Activated CD8-positive, alpha-beta memory T cell treated with anti-CD3 and anti-CD28 coated beads, Interleukin-2, amount 50 U/mL, for 1 hour (primary cell): ENCODE results near the gene KATNAL1.
"Not testable (repeated sequence)": the region's sequence is repeated elsewhere in the genome, so short reads cannot be mapped to it uniquely, and the experiment has no call there.

Experiments
- DNase-seq: peaks from one replicate; pipeline ENCODE4 v3.0.0-alpha.2; 2020; ENCODE audit errors: extremely low read depth

The KATNAL1 gene

GRCh38 chr13:30211745-30212144 is 95.6 kb downstream of the KATNAL1 start:
- DNase-seq, result no peak

DNA sequence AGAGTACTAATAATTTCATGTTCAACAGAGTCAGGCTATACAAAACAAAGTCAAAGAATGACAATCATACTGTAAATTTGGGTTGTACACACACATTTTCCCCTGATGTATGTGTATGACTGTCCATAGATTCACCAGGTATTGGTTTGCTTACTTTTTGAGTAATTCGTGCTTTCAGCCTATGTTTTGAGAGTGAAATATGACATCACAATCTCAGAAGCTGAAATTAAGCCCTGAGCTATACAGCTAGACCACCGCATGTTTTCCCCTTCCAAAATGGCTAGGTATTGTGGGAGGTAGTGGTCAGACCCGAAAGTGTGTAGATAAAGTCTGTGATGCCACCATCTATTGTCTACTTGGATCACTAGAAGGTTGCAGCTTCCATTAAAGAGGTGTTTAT is 102.8 kb downstream of the KATNAL1 start:
- no peak for DNase-seq

- no peak for DNase-seq
Observed at GRCh38 chr13:30196025-30196424, 111.3 kb downstream of the KATNAL1 start.

- no peak for DNase-seq
Observed at GRCh38 chr13:30194906-30195305, 112.4 kb downstream of the KATNAL1 start.

DNA sequence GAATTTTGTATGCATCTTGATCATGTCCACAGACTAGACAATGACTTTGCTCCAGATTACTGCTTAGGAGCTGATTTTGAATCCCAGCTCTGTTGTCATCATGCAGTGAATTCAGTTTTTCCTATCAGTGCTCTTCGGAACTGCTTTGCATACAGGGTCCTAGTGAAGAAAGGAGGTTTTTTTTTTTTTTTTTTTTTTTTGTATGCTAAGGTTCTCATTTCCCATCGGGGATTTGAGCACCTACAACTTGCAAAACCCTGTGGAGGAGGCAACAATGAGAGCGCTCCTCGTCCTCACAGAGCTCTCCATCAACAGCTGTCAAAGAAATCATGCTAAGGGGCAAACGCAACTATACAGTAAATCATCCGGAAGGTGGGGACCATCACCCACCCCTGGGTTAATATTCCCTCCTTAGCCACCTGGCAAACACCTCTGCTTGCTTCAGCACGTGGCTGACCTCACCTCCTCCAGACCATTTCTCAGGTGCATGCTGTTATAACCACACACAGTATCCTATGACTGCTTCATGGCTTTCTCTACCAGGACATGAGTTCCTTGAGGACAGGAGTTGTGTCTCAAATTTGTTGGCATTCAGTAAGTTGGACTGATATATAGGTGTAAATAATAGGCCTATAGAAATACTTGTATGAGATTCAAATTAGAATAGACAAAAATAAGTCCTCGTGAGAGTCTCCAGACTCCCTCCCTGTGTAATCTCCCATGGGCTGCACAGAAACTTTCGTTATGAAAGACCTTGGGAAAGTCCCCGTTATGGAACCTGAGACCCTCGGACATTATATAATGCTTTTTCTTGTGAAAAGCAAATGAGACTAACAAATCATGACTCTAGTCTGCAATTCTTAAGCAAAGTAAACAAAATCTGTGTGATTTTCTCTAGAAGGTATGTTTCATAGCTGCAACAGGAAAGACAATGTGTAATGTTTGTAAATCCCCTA is 113.8 kb downstream of the KATNAL1 start:
- DNase-seq, result no peak

DNA sequence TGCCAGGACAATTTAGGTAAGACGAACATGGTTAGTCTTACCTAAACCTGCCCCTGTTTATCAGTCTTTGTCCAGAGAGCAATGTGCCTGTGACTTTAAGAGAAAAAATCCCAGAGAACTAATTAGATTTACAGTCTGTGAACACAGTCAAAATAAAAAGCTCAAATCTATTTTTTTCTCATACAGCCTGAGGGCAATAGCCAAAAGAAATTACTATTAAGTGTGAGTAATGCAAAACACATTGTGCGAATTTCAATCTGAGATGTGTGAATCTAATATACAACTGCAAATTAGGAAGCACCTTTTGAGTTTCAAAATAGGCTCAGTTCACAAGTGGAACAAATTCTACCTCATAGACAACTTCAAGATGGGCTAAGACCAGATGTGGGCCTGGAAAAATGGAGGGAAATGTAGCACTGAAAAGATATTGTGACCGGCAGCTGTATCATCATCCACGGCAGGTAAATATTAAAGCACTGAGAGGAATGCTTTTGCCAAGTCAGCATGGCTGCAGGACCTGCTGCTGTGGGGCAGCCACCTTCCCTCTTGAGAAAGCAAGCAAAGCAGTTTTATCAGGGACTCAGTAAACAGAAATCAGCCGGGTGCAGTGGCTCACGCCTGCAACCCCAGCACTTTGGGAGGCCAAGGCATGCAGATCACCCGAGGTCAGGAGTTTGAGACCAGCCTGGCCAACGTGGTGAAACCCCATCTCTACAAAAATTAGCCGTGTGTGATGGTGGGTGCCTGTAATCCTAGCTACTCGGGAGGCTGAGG is 114.8 kb downstream of the KATNAL1 start:
- no peak for DNase-seq

DNA sequence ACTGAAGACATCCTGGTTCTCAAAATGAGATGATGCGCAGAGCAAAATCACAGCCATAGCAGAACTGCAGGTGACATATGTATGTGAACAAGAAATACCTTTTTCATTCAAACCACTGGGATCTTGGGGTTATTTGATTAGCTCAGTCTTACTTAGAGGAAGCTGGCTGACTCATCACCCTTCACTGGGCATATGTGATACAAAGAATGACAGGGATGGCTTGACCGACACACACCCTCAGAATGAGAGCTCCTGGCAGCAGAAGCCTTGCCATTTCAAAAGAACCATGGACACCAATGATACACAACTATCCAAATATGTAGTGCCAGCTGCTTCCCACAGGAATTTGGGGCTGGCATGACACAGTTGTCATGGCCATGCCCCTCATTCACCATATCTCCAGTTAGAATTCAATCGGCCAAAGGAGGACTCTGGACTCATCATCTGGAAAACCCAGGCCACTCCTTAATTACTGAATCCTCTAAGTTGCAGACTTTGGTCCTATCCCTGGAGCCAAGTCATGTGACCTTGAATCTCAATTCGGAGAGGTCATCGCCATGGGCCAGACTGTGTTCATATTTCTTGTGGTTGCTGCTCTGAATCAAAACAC is 115.8 kb downstream of the KATNAL1 start:
- no peak for DNase-seq

GRCh38 chr13:30186634-30187415 is 120.5 kb downstream of the KATNAL1 start:
- DNase-seq, result no peak

- no peak for DNase-seq
Observed at GRCh38 chr13:30181888-30182651, 125.3 kb downstream of the KATNAL1 start.

GRCh38 chr13:30179597-30180276 is 127.6 kb downstream of the KATNAL1 start:
- no peak for DNase-seq

- no peak for DNase-seq
Observed at GRCh38 chr13:30178976-30179375, 128.4 kb downstream of the KATNAL1 start.

GRCh38 chr13:30175166-30175565 is 132.2 kb downstream of the KATNAL1 start:
- no peak for DNase-seq

DNA sequence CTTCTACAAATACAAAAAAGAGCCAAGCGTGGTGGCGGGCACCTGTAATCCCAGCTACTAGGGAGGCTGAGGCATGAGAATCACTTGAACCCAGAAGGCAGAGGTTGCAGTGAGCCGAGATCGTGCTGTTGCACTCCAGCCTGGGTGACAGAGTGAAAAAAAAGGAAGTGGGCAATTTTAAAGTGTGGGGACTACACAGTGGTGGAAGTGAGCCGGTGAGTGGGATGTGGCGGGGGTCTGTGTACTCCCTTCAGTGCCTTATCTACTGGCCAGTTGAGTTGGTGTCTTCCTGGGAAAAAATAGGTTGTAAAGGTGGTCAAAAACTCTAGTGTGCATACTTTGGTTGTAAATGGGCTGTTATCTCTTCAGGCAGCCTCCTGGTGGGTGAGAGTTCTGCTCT is 133.1 kb downstream of the KATNAL1 start:
- DNase-seq, result not testable (repeated sequence)

DNA sequence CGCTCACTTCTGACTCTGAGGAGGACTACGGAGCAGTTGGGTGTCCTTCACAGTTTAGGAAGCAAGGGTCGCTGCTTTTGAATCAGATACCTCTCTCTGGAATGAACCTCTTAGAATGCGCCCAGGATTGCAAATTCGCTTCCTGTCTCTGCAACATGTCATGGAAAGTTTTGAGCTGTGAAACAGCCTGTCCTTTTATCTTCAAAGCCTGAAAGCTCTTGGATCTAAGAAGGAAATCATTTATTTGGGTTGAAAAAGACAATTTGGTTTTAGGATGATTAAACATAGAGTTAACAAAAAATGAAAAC is 134.1 kb downstream of the KATNAL1 start:
- DNase-seq, result no peak

DNA sequence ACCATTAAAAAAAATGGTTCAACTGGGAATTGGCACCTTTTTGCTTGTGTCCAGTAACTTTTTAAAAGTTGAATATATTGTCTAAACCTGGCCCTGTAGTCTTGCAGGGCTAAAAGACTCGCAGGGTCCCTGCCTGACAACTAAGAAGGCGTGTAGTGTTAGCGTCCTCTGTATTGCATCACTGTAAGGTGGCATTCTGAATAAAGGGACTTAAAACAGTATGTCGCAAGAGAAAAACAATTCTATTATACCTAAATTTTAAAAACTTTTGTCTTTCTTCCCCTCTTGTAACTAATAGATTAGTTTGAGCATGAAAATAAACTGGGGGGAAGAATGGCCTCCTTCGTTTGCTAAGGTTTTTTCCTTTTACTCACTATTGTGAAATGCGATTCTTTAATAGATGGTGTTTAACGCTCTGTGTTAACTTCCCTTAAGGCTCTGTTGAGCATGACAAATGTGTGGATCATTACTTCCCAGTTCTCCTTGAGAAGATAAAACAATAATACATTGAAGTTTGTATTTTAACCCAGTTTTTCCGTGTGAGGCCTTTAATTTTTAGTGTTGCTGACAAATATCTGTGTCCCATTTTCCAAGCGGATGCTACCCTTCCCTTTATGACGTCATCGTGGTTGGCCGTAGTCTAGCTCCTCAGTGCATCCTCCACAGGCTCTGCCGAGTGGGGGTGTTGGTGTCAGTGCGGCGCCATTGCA is 134.6 kb downstream of the KATNAL1 start:
- DNase-seq, result no peak

GRCh38 chr13:30170569-30170968 is 136.8 kb downstream of the KATNAL1 start:
- DNase-seq, result no peak

- no peak for DNase-seq
Observed at GRCh38 chr13:30169442-30169841, 137.9 kb downstream of the KATNAL1 start.

DNA sequence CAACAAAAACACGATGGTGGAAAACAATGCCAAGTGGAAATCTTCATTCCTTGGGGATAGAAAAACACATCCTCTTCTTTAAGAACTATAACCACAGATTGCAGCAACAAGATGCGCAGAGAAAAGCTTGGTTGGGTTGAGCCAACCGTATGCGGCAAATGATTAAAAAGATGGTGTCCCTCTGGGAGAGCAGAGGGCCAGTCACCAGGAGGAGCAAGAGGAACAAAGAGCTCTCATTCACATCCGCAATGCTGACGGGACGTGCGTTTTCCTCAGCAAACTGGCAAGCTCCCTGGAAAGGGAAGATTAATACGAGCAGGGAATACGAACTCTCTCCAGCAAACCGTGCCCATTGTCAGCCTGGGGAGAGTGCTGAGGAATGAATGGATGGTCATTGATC is 141.6 kb downstream of the KATNAL1 start:
- no peak for DNase-seq

GRCh38 chr13:30165071-30165470 is 142.3 kb downstream of the KATNAL1 start:
- DNase-seq, result no peak

GRCh38 chr13:30164146-30164545 is 143.2 kb downstream of the KATNAL1 start:
- no peak for DNase-seq
